HG03439 (cell line): ENCODE results near the gene TMEM121.

Experiments used
- ATAC-seq: cut with Tn5 transposase; IDR thresholded peaks from one replicate; pipeline ENCODE4 v1.9.1; 2021; ENCODE audit warnings: mild to moderate bottlenecking, moderate library complexity; ENCODE audit not compliant: unreplicated experiment

The TMEM121 gene

DNA sequence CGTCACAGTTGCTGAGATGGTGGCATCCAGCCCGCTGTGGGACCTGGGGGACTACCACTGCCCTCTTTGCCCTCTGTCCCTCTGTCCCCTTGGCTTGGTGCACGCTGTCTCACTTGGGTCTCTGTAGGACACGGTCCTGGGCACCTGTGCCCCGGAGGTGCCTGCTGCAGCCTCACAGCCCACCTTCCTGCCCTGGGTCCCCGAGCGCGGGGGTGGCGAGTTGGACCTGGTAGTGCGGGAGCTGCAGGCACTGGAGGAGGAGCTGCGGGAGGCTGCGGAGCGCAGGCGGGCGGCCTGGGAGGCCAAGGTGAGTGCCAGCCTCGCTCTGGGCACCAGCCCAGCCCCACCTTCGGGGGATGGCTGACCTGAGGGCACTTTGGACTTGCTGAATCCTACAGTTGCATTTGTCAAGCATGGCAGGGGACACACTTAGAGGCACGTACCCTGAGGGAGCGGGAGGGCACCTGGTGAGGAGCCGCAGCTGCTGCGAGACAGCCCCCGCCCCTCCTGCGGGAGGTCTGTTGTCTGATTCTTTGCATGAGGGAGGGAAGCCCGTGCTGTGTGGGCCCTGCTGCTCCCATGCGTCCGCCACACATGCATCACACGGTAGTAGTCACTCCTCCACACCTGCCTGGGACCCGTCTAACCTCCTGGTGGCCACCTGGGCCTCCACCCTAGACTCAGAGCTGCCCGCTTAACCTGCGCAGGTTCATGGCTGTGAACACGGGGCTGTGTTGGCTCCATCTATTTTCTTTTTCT lies 28.5 kb upstream of the TMEM121 start:
- ATAC-seq: no peak

DNA sequence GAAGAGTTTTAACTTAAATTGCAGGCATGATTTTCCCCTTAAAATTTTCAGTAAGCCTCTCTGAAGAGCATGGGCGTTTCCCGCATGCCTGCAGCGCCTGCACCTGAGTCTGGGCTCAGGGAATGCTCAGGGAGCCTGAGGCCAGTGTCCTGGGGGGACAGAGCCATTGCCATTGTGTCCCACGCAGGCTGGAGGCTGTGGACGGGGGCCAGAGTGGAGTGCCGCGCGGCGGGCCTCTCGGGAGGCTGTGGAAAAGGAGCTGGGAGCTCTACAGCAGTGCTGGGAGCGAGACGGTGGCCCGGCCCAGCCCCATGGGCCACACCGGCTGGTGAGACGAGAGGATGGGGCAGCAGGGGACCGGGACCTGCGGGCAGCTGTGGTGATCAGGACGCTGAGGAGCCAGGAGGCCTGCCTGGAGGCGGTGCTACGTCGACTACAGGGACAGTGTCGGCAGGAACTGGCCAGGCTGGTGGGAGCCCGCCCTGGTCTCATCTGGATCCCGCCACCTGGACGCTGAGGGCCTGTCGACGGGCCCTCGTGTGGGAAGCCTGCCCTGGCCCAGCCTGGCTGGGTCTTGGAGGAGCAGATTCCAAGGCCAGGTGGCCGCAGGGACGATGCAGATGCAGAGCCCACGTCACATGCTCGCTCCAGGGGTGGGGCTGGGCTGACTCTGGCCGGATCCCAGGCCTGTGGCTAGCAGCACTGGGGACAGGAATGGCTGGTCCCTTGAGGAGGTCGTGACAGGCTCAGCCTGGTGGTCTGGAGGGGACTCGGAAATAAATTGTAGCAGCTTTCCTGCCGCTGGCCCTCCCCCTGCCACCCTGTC lies 27.7 kb upstream of the TMEM121 start:
- no peak for ATAC-seq

- ATAC-seq: no peak
Measured at GRCh38 chr14:105499256-105500035, 26.9 kb upstream of the TMEM121 start.

GRCh38 chr14:105500036-105500725 lies 26.2 kb upstream of the TMEM121 start:
- no peak for ATAC-seq

DNA sequence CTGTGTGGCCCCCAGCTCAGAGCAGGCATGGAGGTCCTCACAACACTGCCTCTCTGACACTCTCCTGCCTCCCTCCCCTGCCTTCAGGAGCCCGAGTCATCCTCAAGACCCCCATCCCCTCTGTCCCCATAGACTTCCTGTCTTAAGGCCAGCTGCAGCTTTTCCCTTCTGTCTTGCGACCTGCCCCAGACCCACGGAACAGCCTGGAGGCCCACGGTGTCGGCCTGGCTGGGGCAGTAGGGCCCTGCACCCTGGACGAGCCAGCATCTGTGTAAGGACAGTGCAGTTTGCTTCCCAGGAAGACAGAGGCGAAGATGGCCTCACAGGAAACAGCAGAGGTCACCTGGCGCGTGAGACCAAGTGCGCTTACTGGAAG lies 25.7 kb upstream of the TMEM121 start:
- no peak for ATAC-seq

DNA sequence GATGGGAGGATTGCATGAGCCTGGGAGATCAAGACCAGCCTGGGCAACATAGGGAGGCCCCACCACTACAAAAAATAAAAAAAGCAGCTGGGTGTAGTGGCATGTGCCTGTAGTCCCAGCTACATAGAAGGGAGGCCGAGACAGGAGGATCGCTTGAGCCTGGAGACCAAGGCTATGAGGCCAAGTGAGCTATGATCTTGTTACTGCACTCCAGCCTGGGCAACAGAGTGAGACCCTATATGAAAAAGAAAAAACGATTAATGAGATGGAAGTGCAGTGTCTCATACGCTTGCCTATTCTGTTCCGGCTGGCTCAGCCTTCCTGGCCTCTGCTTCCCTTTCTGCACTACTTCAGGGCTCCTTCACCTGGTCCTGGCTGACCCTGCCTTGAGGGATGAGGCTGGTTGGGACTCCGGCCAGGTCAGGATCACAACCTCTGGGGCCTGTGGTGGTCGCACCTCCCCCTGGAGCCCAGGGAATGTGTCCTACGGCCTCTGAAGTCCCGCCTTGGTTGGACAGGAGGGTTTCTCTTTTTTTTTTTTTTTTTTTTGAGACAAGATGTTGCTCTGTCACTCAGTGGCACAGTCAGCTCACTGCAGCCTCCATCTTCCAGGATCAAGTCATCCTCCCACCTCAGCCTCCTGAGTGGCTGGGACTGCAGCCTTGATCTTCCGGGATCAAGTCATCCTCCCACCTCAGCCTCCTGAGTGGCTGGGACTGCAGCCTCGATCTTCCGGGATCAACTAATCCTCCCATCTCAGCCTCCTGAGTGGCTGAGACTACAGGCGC lies 24.7 kb upstream of the TMEM121 start:
- ATAC-seq: no peak

DNA sequence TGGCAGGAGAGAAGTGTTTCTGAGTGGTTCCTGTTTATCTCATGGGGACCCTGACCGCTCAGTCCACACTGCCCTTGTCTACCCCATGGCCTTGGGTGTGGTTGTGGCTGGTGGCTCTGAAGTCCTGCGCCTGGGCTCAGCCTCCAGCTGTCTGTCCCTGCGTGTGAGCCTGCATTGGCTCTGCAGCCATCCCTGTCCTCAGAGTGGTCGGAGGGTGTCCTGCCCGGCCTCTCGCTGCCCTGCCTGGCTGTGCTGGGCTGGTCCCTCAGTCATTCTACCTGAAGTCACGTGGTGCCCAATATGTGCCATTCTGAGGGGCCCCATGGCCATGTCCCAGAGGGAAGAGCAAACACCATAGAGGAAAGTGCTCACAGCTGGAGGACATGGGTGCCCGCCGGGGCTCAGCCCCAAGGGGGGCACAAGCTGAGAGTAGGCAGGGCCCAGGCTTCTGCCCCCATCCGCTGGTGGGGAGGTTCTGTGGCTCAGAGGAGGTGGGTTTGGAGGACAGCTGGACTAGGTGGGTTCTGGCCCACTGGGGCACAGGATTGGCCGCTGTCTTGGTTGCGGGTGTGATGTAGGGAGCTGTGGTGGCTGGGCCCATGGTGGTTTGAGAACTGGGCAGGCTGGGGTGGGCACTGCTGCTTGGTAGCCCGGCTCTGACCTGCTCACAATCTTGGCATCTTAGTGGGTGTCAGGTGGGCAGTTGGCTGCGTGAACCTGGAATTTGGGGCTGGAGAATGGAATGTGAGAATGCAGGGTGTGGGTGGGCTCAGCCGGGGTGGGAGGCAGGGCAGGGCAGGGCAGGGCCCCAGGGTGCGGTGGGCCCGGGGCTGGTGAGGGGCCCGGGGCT lies 23.7 kb upstream of the TMEM121 start:
- no peak for ATAC-seq

- no peak for ATAC-seq
Measured at GRCh38 chr14:105503296-105503640, 23.1 kb upstream of the TMEM121 start.

DNA sequence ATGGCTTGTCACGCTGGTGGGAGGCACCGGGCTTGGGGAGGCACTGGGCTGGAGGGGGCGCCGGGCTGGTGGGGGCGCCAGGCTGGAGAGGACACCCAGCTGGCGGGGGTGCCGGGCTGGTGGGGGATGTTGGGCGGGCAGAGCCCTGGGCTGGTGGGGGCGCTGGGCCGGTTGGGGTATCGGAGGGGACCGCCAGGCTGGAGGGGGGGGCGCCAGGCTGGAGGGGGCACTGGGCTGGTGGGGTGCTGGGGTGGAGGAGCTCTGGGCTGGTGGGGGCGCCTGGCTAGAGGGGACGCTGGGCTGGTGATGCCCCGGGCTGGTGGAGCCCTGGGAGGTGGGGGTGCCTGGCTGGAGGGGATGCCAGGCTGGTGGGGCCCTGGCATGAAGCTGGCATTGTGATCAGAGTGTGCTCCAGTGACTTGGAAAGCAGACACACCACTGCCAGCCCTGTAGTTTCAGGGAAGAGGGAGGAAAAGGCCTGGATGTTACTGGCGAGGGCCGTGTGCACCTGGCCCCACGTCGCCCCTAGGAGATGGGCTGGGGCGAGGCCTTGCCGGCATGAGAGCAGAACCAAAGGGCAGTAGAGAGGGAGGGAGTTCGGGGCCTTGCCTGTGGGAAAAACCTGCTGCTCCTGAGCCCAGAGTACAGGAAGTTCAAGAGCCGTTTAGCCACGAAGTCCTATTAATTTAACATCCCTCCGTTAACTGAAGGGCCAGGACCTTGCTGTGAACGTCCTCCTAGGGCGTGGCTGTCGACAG lies 22.3 kb upstream of the TMEM121 start:
- no peak for ATAC-seq

DNA sequence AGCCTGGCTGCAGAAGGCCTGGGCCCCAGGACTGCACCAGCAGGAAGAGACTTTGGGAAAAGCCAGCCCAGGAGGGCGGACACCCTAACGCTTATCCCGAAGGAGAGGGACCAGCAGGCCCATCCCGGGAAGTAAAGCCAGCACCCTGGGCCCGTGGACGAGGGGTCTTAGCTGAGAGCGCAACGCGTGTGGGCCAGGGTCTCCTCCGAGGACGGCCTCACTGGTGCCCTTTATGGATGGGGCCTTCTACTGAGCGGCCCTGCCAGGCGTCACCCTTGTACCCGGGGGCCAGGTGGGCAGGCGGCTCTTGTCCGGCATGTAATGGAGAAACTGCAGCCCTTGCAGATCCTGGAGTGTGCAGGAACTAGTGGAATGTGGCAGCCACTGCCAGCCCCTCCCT lies 21.3 kb upstream of the TMEM121 start:
- ATAC-seq: no peak

DNA sequence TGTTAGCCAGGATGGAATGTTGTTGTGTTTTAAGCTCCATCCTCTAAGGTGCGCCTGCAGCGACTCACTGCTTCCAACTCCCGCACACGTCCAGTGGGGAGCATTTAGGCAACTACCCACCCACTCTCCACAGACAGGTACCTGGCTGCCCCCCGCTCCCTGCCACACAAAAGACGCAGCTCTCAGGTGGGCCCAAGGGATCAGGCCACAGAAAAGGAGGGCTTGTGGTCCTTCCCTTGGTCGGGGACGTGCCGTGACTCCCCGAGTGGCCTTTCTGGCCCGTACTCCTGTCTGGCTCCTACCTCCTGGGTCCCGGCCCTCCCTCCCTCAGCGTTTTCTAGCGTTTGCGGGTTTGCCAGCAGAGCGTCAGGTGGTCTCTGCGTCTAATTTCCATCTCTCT lies 19.1 kb upstream of the TMEM121 start:
- no peak for ATAC-seq

- ATAC-seq: no peak
Measured at GRCh38 chr14:105508069-105508468, 18.3 kb upstream of the TMEM121 start.

DNA sequence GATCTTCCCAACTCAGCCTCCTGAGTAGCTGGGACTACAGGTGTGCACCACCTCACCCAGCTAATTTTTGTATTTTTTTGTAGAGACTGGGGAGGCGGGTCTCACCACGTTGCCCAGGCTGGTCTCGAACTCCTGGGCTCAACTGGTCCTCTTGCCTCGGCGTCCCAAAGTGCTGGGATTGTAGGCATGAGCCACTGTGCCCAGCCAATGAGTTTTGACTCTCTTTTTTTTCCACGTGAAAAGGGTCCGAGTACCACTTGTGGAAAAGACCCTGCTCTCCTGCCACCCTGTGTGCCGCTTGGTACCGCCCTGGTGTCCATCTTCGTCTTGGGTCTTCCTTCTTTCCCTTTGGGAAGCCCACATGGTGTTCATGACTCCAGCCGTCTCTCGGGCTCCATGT lies 17.8 kb upstream of the TMEM121 start:
- no peak for ATAC-seq

GRCh38 chr14:105517096-105517495 lies 9.3 kb upstream of the TMEM121 start:
- ATAC-seq: no peak

DNA sequence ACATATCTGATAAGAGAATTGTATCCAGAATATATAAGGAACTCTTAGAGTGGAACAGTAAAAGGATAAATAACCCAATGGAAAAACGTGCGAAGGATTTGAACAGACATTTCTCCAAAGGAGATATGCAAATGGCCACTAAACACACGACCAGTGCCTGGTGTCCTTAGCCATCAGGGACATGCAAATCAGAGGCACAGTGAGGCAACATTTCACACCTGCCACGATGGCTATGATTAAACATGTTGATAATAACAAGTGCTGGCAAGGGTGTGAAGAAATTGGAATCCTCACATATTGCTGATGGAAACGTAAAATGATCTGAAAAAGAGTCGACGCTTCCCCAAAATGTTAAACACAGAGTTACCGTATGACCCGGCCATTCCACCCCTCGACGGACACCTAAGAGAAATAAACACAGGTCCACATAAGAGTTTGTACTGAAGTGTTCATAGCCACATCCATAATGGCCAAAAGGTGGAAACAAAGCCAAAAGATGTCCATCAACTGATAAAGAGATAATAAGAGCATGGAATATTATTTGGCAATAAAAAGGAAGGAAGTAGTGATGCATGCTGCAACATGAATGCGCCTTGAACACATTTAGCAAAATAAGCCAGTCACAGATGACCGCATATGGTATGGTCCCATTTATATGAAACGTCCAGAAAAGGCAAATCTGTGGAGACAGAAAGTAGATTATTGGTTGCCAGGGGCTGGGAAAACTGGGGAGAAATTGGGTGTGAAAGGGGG lies 6.3 kb upstream of the TMEM121 start:
- ATAC-seq: no peak

- no peak for ATAC-seq
Measured at GRCh38 chr14:105525326-105525725, 1.1 kb upstream of the TMEM121 start.

GRCh38 chr14:105526776-105527380 lies 495 bp downstream of the TMEM121 start:
- ATAC-seq: no peak
